H9 (cell line): Measurements from ENCODE around the gene VIM. TPM values are rescaled to one million over a fixed set of nuclear protein-coding genes. Genes with fewer than 3 reads are reported as not detected.

Source experiments
- DNase-seq: peaks from one replicate; pipeline ENCODE4 v3.0.0-alpha.2; 2017
- H2AFZ ChIP-seq: one replicate; pipeline ENCODE4 v1.6.1; 2013; ENCODE audit warnings: mild to moderate bottlenecking, low read length, control low read depth, moderate library complexity
- H2AK5ac ChIP-seq: 2 replicates; pipeline ENCODE4 v1.6.1; 2013; ENCODE audit warnings: low read length, control low read depth, mixed read lengths; ENCODE audit not compliant: insufficient read length
- H2BK120ac ChIP-seq: one replicate; pipeline ENCODE4 v1.6.1; 2013; ENCODE audit warnings: low read depth, mild to moderate bottlenecking, low read length, control low read depth, inconsistent platforms; ENCODE audit not compliant: poor library complexity, severe bottlenecking
- H2BK12ac ChIP-seq: 2 replicates; pipeline ENCODE4 v1.6.1; 2013; ENCODE audit warnings: low read length, control low read depth, mixed read lengths, low read depth; ENCODE audit not compliant: insufficient read length
- H2BK15ac ChIP-seq: 2 replicates; pipeline ENCODE4 v1.6.1; 2013; ENCODE audit warnings: low read depth, low read length, control low read depth
- H2BK20ac ChIP-seq: one replicate; pipeline ENCODE4 v1.6.1; 2013; ENCODE audit warnings: low read depth, mild to moderate bottlenecking, low read length, control low read depth, inconsistent platforms; ENCODE audit not compliant: poor library complexity, severe bottlenecking
- H2BK5ac ChIP-seq: 2 replicates; pipeline ENCODE4 v1.6.1; 2013; ENCODE audit warnings: low read length, control low read depth, mixed read lengths; ENCODE audit not compliant: insufficient read length
- H3K14ac ChIP-seq: 2 replicates; pipeline ENCODE4 v1.6.1; 2013; ENCODE audit warnings: low read length, control low read depth; ENCODE audit not compliant: insufficient read depth
- H3K18ac ChIP-seq: 2 replicates; pipeline ENCODE4 v1.6.1; 2013; ENCODE audit warnings: low read depth, mild to moderate bottlenecking, mixed read lengths, low read length, control low read depth; ENCODE audit not compliant: insufficient read length
- H3K23ac ChIP-seq: 2 replicates; pipeline ENCODE4 v1.6.1; 2013; ENCODE audit warnings: low read length, control low read depth, mixed read lengths, low read depth; ENCODE audit not compliant: insufficient read length
- H3K23me2 ChIP-seq: 2 replicates; pipeline ENCODE4 v1.6.1; 2013; ENCODE audit warnings: low read depth, mild to moderate bottlenecking, mixed read lengths, low read length, control low read depth; ENCODE audit not compliant: insufficient read length, poor library complexity, severe bottlenecking
- H3K27ac ChIP-seq: 2 replicates; pipeline ENCODE4 v1.5.1; 2013; ENCODE audit warnings: low read length, control low read depth, mixed read lengths, low read depth; ENCODE audit not compliant: insufficient read length
- H3K27me3 ChIP-seq: 2 replicates; pipeline ENCODE4 v1.6.1; 2013; ENCODE audit warnings: low read length, control low read depth, inconsistent platforms; ENCODE audit not compliant: insufficient read depth
- H3K4ac ChIP-seq: 2 replicates; pipeline ENCODE4 v1.6.1; 2013; ENCODE audit warnings: low read depth, mild to moderate bottlenecking, control low read depth, inconsistent platforms, low read length, moderate library complexity
- H3K4me1 ChIP-seq: 2 replicates; pipeline ENCODE4 v1.6.1; 2013; ENCODE audit warnings: low read length, control low read depth, inconsistent platforms; ENCODE audit not compliant: insufficient read depth
- H3K4me2 ChIP-seq: 2 replicates; pipeline ENCODE4 v1.6.1; 2013; ENCODE audit warnings: low read length, control low read depth, mixed read lengths; ENCODE audit not compliant: insufficient read length, insufficient read depth
- H3K56ac ChIP-seq: 2 replicates; pipeline ENCODE4 v1.6.1; 2013; ENCODE audit warnings: low read depth, mild to moderate bottlenecking, mixed read lengths, low read length, control low read depth; ENCODE audit not compliant: insufficient read length
- H3K79me1 ChIP-seq: 2 replicates; pipeline ENCODE4 v1.6.1; 2013; ENCODE audit warnings: low read depth, mild to moderate bottlenecking, moderate library complexity, low read length, control low read depth, inconsistent platforms; ENCODE audit not compliant: insufficient read depth, poor library complexity, severe bottlenecking
- H3K79me2 ChIP-seq: 2 replicates; pipeline ENCODE4 v1.6.1; 2013; ENCODE audit warnings: low read length, control low read depth, inconsistent platforms; ENCODE audit not compliant: insufficient read depth
- H3K9ac ChIP-seq: 2 replicates; pipeline ENCODE4 v1.6.1; 2013; ENCODE audit warnings: low read length, control low read depth, mixed read lengths; ENCODE audit not compliant: insufficient read length; ENCODE audit errors: extremely low read depth
- H3K9me3 ChIP-seq: one replicate; pipeline ENCODE4 v1.6.1; 2013; ENCODE audit warnings: low read depth, low read length, inconsistent platforms; ENCODE audit not compliant: control insufficient read depth
- H3T11ph ChIP-seq: one replicate; pipeline ENCODE4 v1.6.1; 2013; ENCODE audit warnings: mild to moderate bottlenecking, low read length, control low read depth, inconsistent platforms
- H4K20me1 ChIP-seq: one replicate; pipeline ENCODE4 v1.6.1; 2013; ENCODE audit not compliant: control insufficient read depth, insufficient read length, insufficient read depth
- H4K5ac ChIP-seq: 2 replicates; pipeline ENCODE4 v1.6.1; 2013; ENCODE audit warnings: low read depth, mild to moderate bottlenecking, mixed read lengths, low read length, control low read depth; ENCODE audit not compliant: insufficient read length
- H4K8ac ChIP-seq: replicated peaks from 2 replicates; pipeline ENCODE4 v1.6.1; 2013; ENCODE audit warnings: low read length, control low read depth, mixed read lengths, low read depth; ENCODE audit not compliant: insufficient read length
- H4K91ac ChIP-seq: 2 replicates; pipeline ENCODE4 v1.6.1; 2013; ENCODE audit warnings: low read depth, mild to moderate bottlenecking, moderate library complexity, mixed read lengths, low read length, control low read depth; ENCODE audit not compliant: insufficient read length
- H3K27ac Mint-ChIP-seq, 3 experiments: 2 replicates in 2 of 3; 3 replicates in 1 of 3; pipeline ENCODE4 v1.8.0; 2020 to 2021; ENCODE audit warnings: mixed read lengths in 3 of 3, mild to moderate bottlenecking in 1 of 3, moderate library complexity in 1 of 3
- H3K27me3 Mint-ChIP-seq: 2 replicates; pipeline ENCODE4 v1.8.0; 2021; ENCODE audit warnings: low read depth, mild to moderate bottlenecking, moderate library complexity, mixed read lengths
- H3K36me3 Mint-ChIP-seq, 3 experiments: 2 replicates in 2 of 3; 3 replicates in 1 of 3; pipeline ENCODE4 v1.8.0; 2020 to 2021; ENCODE audit warnings: low read depth in 3 of 3, mixed read lengths in 3 of 3; ENCODE audit not compliant: insufficient read depth in 1 of 3
- H3K4me1 Mint-ChIP-seq, 2 experiments: 2 replicates each; pipeline ENCODE4 v1.8.0; 2020; ENCODE audit warnings: mixed read lengths in 2 of 2
- H3K4me3 Mint-ChIP-seq, 2 experiments: 2 replicates in 1 of 2; 3 replicates in 1 of 2; pipeline ENCODE4 v1.8.0; 2020 to 2021; ENCODE audit warnings: mild to moderate bottlenecking in 2 of 2, mixed read lengths in 2 of 2, moderate library complexity in 1 of 2
- H3K9me3 Mint-ChIP-seq, 2 experiments: 2 replicates in 1 of 2; 3 replicates in 1 of 2; pipeline ENCODE4 v1.8.0; 2020; ENCODE audit warnings: mild to moderate bottlenecking in 2 of 2, mixed read lengths in 2 of 2, moderate library complexity in 1 of 2
- total RNA-seq: library from RNA; stranded (reverse); gene quantifications from 2 replicates; pipeline ENCODE4 v1.2.1, GENCODE V29; 2021
- TF ChIP-seq, protein P1 (sequence below): fragments of 200-600 bp; sonication (generic); conservative IDR thresholded peaks from 3 replicates; pipeline ENCODE4 v1.8.0; 2021; ENCODE audit warnings: antibody characterized with exemption, mild to moderate bottlenecking

The VIM gene
- total RNA-seq, 1 experiment from 2014 or later = 232 TPM

DNA sequence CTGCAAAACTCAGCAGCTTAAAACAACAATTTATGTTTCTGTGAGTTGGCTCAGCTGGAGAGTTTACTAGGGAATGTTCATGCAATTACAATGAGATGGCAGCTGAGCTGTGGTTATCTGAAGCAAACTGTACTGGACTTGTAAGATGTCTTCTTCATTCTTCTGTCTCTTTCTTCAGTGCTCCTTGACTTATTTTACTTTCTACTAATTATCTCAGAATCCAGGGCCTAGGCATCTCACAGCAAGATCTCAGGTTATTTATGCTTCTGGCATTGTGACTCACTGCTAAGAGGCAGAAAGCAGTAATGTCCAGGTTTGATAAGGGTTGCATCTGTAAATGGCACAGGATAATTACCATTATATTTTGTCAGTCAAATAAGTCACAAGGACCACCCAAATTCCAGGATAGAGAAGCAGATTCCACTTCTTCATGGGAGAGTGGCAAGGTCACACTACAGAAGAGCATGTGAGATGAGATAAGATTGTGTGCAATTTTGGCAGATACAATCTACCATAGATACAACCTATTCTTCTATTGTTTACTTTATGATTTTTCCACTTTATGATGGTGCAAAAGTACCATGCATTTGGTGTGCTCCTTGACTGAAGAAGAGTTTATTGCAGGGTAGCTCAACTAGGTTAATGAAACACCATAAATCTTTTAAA is 16.8 kb downstream of the VIM start:
- H3K36me3 Mint-ChIP-seq = peaks cover 0 to 23% (median 10%) of the 10 kb centered on the region in 3 experiments; a peak in 5 of 7 replicates
- no peaks in the 10 kb centered on the region for H3K27me3 Mint-ChIP-seq
- Histone ChIP-seq H3K4me2 (no peak overlapping the region), H3K79me2 (no peaks in the 10 kb centered on the region), H3K27me3 (no peaks in the 10 kb centered on the region), H3K23me2 (no peaks in the 10 kb centered on the region), H4K91ac (no peak overlapping the region), H3K23ac (no peak overlapping the region), H3K9ac (no peak overlapping the region), H2BK12ac (no peak overlapping the region), H4K8ac (no peak overlapping the region), H4K5ac (no peak overlapping the region), H3K4me1 (no peaks in the 10 kb centered on the region), H4K20me1 (no peaks in the 10 kb centered on the region), H2BK120ac (no peak overlapping the region), H3K9me3 (peaks cover 12% of the 10 kb centered on the region), H3K18ac (no peak overlapping the region), H2AK5ac (no peak overlapping the region), H3K27ac (no peak overlapping the region), H3K14ac (no peak overlapping the region), H3K79me1 (no peaks in the 10 kb centered on the region), H3K56ac (no peak overlapping the region), H3T11ph (no peak overlapping the region), H2BK20ac (no peak overlapping the region), H2AFZ (no peak overlapping the region), H3K4ac (no peak overlapping the region), H2BK15ac (no peak overlapping the region), H2BK5ac (no peak overlapping the region)
- peaks cover 13 to 22% of the 10 kb centered on the region in 2 experiments; a peak in 4 of 5 replicates for H3K9me3 Mint-ChIP-seq
- no peak overlapping the region for H3K4me3 Mint-ChIP-seq
- no peak for DNase-seq
- H3K4me1 Mint-ChIP-seq = no peaks in the 10 kb centered on the region
- TF ChIP-seq, protein P1, sequence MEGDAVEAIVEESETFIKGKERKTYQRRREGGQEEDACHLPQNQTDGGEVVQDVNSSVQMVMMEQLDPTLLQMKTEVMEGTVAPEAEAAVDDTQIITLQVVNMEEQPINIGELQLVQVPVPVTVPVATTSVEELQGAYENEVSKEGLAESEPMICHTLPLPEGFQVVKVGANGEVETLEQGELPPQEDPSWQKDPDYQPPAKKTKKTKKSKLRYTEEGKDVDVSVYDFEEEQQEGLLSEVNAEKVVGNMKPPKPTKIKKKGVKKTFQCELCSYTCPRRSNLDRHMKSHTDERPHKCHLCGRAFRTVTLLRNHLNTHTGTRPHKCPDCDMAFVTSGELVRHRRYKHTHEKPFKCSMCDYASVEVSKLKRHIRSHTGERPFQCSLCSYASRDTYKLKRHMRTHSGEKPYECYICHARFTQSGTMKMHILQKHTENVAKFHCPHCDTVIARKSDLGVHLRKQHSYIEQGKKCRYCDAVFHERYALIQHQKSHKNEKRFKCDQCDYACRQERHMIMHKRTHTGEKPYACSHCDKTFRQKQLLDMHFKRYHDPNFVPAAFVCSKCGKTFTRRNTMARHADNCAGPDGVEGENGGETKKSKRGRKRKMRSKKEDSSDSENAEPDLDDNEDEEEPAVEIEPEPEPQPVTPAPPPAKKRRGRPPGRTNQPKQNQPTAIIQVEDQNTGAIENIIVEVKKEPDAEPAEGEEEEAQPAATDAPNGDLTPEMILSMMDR = no peak
- no peak overlapping the region for H3K27ac Mint-ChIP-seq
